Tibial nerve (tissue), 3 donors: ENCODE measurements around the gene EGFL6.

Experiments used
- CTCF ChIP-seq, 5 experiments: fragments of 200-600 bp in 3 of 5; fragments of 450-650 bp in 2 of 5; sonication (generic) in 3 of 5; IDR thresholded peaks; one replicate each; pipeline ENCODE4 v1.5.1; 2016 to 2019; ENCODE audit warnings: antibody characterized with exemption in 5 of 5, mild to moderate bottlenecking in 3 of 5, moderate library complexity in 2 of 5
- POLR2A ChIP-seq, 2 donors: fragments of 450-650 bp; IDR thresholded peaks; one replicate each; pipeline ENCODE4 v1.6.1; 2017; ENCODE audit warnings: antibody characterized with exemption in 2 of 2, mild to moderate bottlenecking in 2 of 2, moderate library complexity in 2 of 2

- TF ChIP-seq POLR2A (IDR thresholded peaks at IDR 0.05) = peak; percentile 62 to 79
- peak in 2 of 5 experiments; percentile 11 to 47 for TF ChIP-seq CTCF (IDR thresholded peaks at IDR 0.05)
These were observed 83.7 kb downstream of the EGFL6 start, which contains the start of gene TCEANC for GRCh38 chrX:13652850-13653693.
